Skeletal muscle tissue (tissue), 4 donors: ENCODE measurements around the gene C1QTNF8. TPM values are rescaled to one million over a fixed set of nuclear protein-coding genes. Genes with fewer than 3 reads are reported as not detected.

Experiments used
- H3K27ac ChIP-seq: one replicate; pipeline ENCODE4 v1.7.0; 2013; ENCODE audit warnings: mild to moderate bottlenecking, low read depth, low read length, inconsistent platforms
- H3K27me3 ChIP-seq, 3 donors: one replicate each; pipeline ENCODE4 v1.7.0; 2013; ENCODE audit warnings: low read length in 3 of 3; ENCODE audit not compliant: control insufficient read depth in 3 of 3, insufficient read depth in 3 of 3
- H3K36me3 ChIP-seq, 3 donors: one replicate each; pipeline ENCODE4 v1.7.0; 2013; ENCODE audit warnings: low read length in 3 of 3; ENCODE audit not compliant: control insufficient read depth in 3 of 3, insufficient read depth in 3 of 3
- H3K4me1 ChIP-seq, 3 donors: one replicate each; pipeline ENCODE4 v1.7.0; 2013; ENCODE audit warnings: low read length in 3 of 3, mild to moderate bottlenecking in 3 of 3; ENCODE audit not compliant: control insufficient read depth in 3 of 3, insufficient read depth in 3 of 3
- H3K4me3 ChIP-seq, 3 donors: one replicate each; pipeline ENCODE4 v1.7.0; 2013; ENCODE audit warnings: low read length in 3 of 3
- H3K9ac ChIP-seq, 3 donors: one replicate each; pipeline ENCODE4 v1.7.0; 2013; ENCODE audit warnings: low read length in 3 of 3, mild to moderate bottlenecking in 3 of 3, moderate library complexity in 2 of 3, low read depth in 1 of 3
- H3K9me3 ChIP-seq, 3 donors: one replicate each; pipeline ENCODE4 v1.7.0; 2013; ENCODE audit warnings: low read length in 3 of 3; ENCODE audit not compliant: control insufficient read depth in 3 of 3
- total RNA-seq: library from RNA; depleted of rRNA; stranded (reverse); fragments of >200 nt; gene quantifications from one replicate; pipeline ENCODE4 v1.2.3, GENCODE V29; 2014
- donor health status: Osteomylitis.

Gene C1QTNF8
- total RNA-seq, 1 donor from 2014 or later, result not detected

GRCh38 chr16:1065469-1066128, 30.4 kb downstream of the C1QTNF8 start:
- no peaks in the 10 kb centered on the region for H3K4me1 ChIP-seq
- no peak overlapping the region for H3K4me3 ChIP-seq
- H3K27ac ChIP-seq, result no peak overlapping the region
- no peak overlapping the region for H3K9ac ChIP-seq
- H3K27me3 ChIP-seq, result peaks cover 57 to 83% (median 71%) of the 10 kb centered on the region in 3 donors
- no peaks in the 10 kb centered on the region for H3K36me3 ChIP-seq
- no peaks in the 10 kb centered on the region for H3K9me3 ChIP-seq

- Histone ChIP-seq H3K4me3 (no peak overlapping the region), H3K27me3 (peaks cover 40 to 68% (median 53%) of the 10 kb centered on the region in 3 donors)
Observed at GRCh38 chr16:1063728-1064127, 32.3 kb downstream of the C1QTNF8 start.

GRCh38 chr16:1062895-1063294, 33.1 kb downstream of the C1QTNF8 start:
- Histone ChIP-seq H3K9me3 (no peaks in the 10 kb centered on the region), H3K4me1 (no peaks in the 10 kb centered on the region), H3K27ac (no peak overlapping the region), H3K27me3 (peaks cover 32 to 59% (median 45%) of the 10 kb centered on the region in 3 donors), H3K36me3 (no peaks in the 10 kb centered on the region), H3K4me3 (no peak overlapping the region), H3K9ac (no peak overlapping the region)

More at GRCh38 chr16:1063728-1064127, 32.3 kb downstream of the C1QTNF8 start:
- H3K36me3 ChIP-seq, result no peaks in the 10 kb centered on the region
- no peaks in the 10 kb centered on the region for H3K4me1 ChIP-seq
- H3K27ac ChIP-seq, result no peak overlapping the region
- no peaks in the 10 kb centered on the region for H3K9me3 ChIP-seq
- no peak overlapping the region for H3K9ac ChIP-seq

- Histone ChIP-seq H3K27ac (no peak overlapping the region), H3K27me3 (peaks cover 25 to 52% (median 39%) of the 10 kb centered on the region in 3 donors)
Observed at GRCh38 chr16:1061769-1062505, 34.1 kb downstream of the C1QTNF8 start.

GRCh38 chr16:1060416-1061340, 35.4 kb downstream of the C1QTNF8 start:
- H3K27ac ChIP-seq, result no peak overlapping the region
- peaks cover 0 to 3% (median 0%) of the 10 kb centered on the region in 3 donors for H3K4me1 ChIP-seq
- H3K9me3 ChIP-seq, result no peaks in the 10 kb centered on the region
- H3K36me3 ChIP-seq, result no peaks in the 10 kb centered on the region
- H3K4me3 ChIP-seq, result no peak overlapping the region
- no peak overlapping the region for H3K9ac ChIP-seq
- peaks cover 19 to 46% (median 28%) of the 10 kb centered on the region in 3 donors for H3K27me3 ChIP-seq

More at GRCh38 chr16:1061769-1062505, 34.1 kb downstream of the C1QTNF8 start:
- no peak overlapping the region for H3K9ac ChIP-seq
- H3K36me3 ChIP-seq, result no peaks in the 10 kb centered on the region
- peaks cover 0 to 1% (median 0%) of the 10 kb centered on the region in 3 donors for H3K4me1 ChIP-seq
- no peaks in the 10 kb centered on the region for H3K9me3 ChIP-seq
- no peak overlapping the region for H3K4me3 ChIP-seq

GRCh38 chr16:1059310-1059709, 36.7 kb downstream of the C1QTNF8 start:
- no peak overlapping the region for H3K4me3 ChIP-seq
- no peak overlapping the region for H3K9ac ChIP-seq
- peaks cover 0 to 3% (median 0%) of the 10 kb centered on the region in 3 donors for H3K4me1 ChIP-seq
- no peak overlapping the region for H3K27ac ChIP-seq
- no peaks in the 10 kb centered on the region for H3K9me3 ChIP-seq
- peaks cover 11 to 41% (median 28%) of the 10 kb centered on the region in 3 donors for H3K27me3 ChIP-seq
- H3K36me3 ChIP-seq, result no peaks in the 10 kb centered on the region

GRCh38 chr16:1058216-1058615, 37.8 kb downstream of the C1QTNF8 start:
- Histone ChIP-seq H3K4me1 (peaks cover 0 to 3% (median 0%) of the 10 kb centered on the region in 3 donors), H3K27ac (no peak overlapping the region), H3K9me3 (no peaks in the 10 kb centered on the region), H3K36me3 (no peaks in the 10 kb centered on the region), H3K27me3 (peaks cover 12 to 37% (median 29%) of the 10 kb centered on the region in 3 donors), H3K9ac (no peak overlapping the region), H3K4me3 (no peak overlapping the region)

GRCh38 chr16:1057252-1057932, 38.7 kb downstream of the C1QTNF8 start:
- H3K27me3 ChIP-seq, result peaks cover 14 to 37% (median 27%) of the 10 kb centered on the region in 3 donors

GRCh38 chr16:1056196-1056595, 39.8 kb downstream of the C1QTNF8 start:
- peaks cover 18 to 32% (median 31%) of the 10 kb centered on the region in 3 donors for H3K27me3 ChIP-seq
- H3K9ac ChIP-seq, result no peak overlapping the region
- H3K9me3 ChIP-seq, result no peaks in the 10 kb centered on the region
- H3K36me3 ChIP-seq, result no peaks in the 10 kb centered on the region
- H3K4me3 ChIP-seq, result no peak overlapping the region
- H3K4me1 ChIP-seq, result peaks cover 0 to 3% (median 0%) of the 10 kb centered on the region in 3 donors
- H3K27ac ChIP-seq, result no peak overlapping the region

More at GRCh38 chr16:1057252-1057932, 38.7 kb downstream of the C1QTNF8 start:
- Histone ChIP-seq H3K36me3 (no peaks in the 10 kb centered on the region), H3K9ac (no peak overlapping the region), H3K9me3 (no peaks in the 10 kb centered on the region), H3K4me3 (no peak overlapping the region), H3K27ac (no peak overlapping the region), H3K4me1 (peaks cover 0 to 3% (median 0%) of the 10 kb centered on the region in 3 donors)
